OCI-LY3 (cell line): ENCODE results near the gene GULP1.

Experiments used
- H2AFZ ChIP-seq: fragments of 200-600, 300-600 bp; shearing (Covaris generic); 2 replicates; pipeline ENCODE4 v1.6.0; 2014; ENCODE audit warnings: antibody characterized with exemption, low read depth, low read length
- H3K27ac ChIP-seq: fragments of 200-600, 300-600 bp; sonication (generic); 2 replicates; pipeline ENCODE4 v1.5.1; 2014; ENCODE audit warnings: mild to moderate bottlenecking, low read length, moderate library complexity, mixed read lengths
- H3K27me3 ChIP-seq: fragments of 200-600, 300-600 bp; sonication (generic); 2 replicates; pipeline ENCODE4 v1.6.1; 2014; ENCODE audit warnings: low read depth, low read length, mixed read lengths
- H3K36me3 ChIP-seq: fragments of 200-600, 300-600 bp; sonication (generic); replicated peaks from 2 replicates; pipeline ENCODE3; 2014; ENCODE audit warnings: low read depth, low read length, mixed read lengths
- H3K4me1 ChIP-seq: fragments of 300-600, 200-600 bp; sonication (generic); 2 replicates; pipeline ENCODE4 v1.6.1; 2014; ENCODE audit warnings: low read length, mixed read lengths
- H3K4me2 ChIP-seq: fragments of 200-600, 300-600 bp; sonication (generic); 2 replicates; pipeline ENCODE4 v1.6.1; 2014; ENCODE audit warnings: low read length, mixed read lengths
- H3K4me3 ChIP-seq: fragments of 300-600, 200-600 bp; sonication (generic); 2 replicates; pipeline ENCODE4 v1.5.1; 2014; ENCODE audit warnings: antibody characterized with exemption, mild to moderate bottlenecking, low read length, moderate library complexity
- H3K79me2 ChIP-seq: fragments of 300-600, 200-600 bp; shearing (Covaris generic); 2 replicates; pipeline ENCODE4 v1.6.1; 2014; ENCODE audit warnings: mild to moderate bottlenecking, low read length, mixed read lengths
- H3K9ac ChIP-seq: fragments of 300-600, 200-600 bp; shearing (Covaris generic); 2 replicates; pipeline ENCODE4 v1.6.0; 2014; ENCODE audit warnings: mild to moderate bottlenecking, low read length, moderate library complexity
- H3K9me3 ChIP-seq: fragments of 200-600, 300-600 bp; shearing (Covaris generic); 2 replicates; pipeline ENCODE4 v1.6.1; 2014; ENCODE audit warnings: low read length, mixed read lengths; ENCODE audit not compliant: insufficient read depth
- H4K20me1 ChIP-seq: fragments of 200-600, 300-600 bp; sonication (generic); 2 replicates; pipeline ENCODE4 v1.6.1; 2016; ENCODE audit warnings: low read length, mixed read lengths; ENCODE audit not compliant: insufficient read depth
- EZH2phosphoT487 ChIP-seq: fragments of 200-600 bp; shearing (Covaris generic); IDR thresholded peaks from 2 replicates; pipeline ENCODE4 v1.6.1; 2018; ENCODE audit warnings: antibody characterized with exemption, mixed run types, low read depth
- TF ChIP-seq, protein P1 (sequence below): fragments of 200-600, 300-600 bp; sonication (generic); IDR thresholded peaks from 2 replicates; pipeline ENCODE4 v1.5.1; 2014; ENCODE audit warnings: antibody characterized with exemption, low read length, low read depth

GULP1 gene

GRCh38 chr2:188248513-188248912 lies 43.2 kb upstream of the GULP1 start:
- Histone ChIP-seq H3K4me3 (no peak overlapping the region), H3K27ac (no peak overlapping the region), H3K79me2 (no peaks in the 10 kb centered on the region), H4K20me1 (no peaks in the 10 kb centered on the region), H3K4me2 (no peak overlapping the region), H3K9ac (no peak overlapping the region), H3K4me1 (no peaks in the 10 kb centered on the region), H3K36me3 (no peaks in the 10 kb centered on the region), H3K9me3 (0 out of 2 replicates have a peak, but pooled peaks cover 6% of the 10 kb centered on the region), H2AFZ (no peak overlapping the region), H3K27me3 (no peaks in the 10 kb centered on the region)
- TF ChIP-seq, protein P1, sequence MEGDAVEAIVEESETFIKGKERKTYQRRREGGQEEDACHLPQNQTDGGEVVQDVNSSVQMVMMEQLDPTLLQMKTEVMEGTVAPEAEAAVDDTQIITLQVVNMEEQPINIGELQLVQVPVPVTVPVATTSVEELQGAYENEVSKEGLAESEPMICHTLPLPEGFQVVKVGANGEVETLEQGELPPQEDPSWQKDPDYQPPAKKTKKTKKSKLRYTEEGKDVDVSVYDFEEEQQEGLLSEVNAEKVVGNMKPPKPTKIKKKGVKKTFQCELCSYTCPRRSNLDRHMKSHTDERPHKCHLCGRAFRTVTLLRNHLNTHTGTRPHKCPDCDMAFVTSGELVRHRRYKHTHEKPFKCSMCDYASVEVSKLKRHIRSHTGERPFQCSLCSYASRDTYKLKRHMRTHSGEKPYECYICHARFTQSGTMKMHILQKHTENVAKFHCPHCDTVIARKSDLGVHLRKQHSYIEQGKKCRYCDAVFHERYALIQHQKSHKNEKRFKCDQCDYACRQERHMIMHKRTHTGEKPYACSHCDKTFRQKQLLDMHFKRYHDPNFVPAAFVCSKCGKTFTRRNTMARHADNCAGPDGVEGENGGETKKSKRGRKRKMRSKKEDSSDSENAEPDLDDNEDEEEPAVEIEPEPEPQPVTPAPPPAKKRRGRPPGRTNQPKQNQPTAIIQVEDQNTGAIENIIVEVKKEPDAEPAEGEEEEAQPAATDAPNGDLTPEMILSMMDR: no peak
- no peak for TF ChIP-seq EZH2phosphoT487

GRCh38 chr2:188251034-188251433 lies 40.6 kb upstream of the GULP1 start:
- no peaks in the 10 kb centered on the region for H3K4me1 ChIP-seq
- no peak overlapping the region for H3K9ac ChIP-seq
- no peaks in the 10 kb centered on the region for H3K27me3 ChIP-seq
- no peaks in the 10 kb centered on the region for H4K20me1 ChIP-seq
- H3K79me2 ChIP-seq: no peaks in the 10 kb centered on the region
- H3K27ac ChIP-seq: no peak overlapping the region
- TF ChIP-seq EZH2phosphoT487: no peak
- TF ChIP-seq, protein P1: no peak
- 0 out of 2 replicates have a peak, but pooled peaks cover 6% of the 10 kb centered on the region for H3K9me3 ChIP-seq
- H2AFZ ChIP-seq: no peak overlapping the region
- H3K4me2 ChIP-seq: no peak overlapping the region
- H3K4me3 ChIP-seq: no peak overlapping the region
- H3K36me3 ChIP-seq: no peaks in the 10 kb centered on the region

GRCh38 chr2:188256420-188256819 lies 35.3 kb upstream of the GULP1 start:
- Histone ChIP-seq H4K20me1 (no peaks in the 10 kb centered on the region), H3K36me3 (no peaks in the 10 kb centered on the region), H2AFZ (no peak overlapping the region), H3K4me1 (no peaks in the 10 kb centered on the region), H3K27me3 (no peaks in the 10 kb centered on the region), H3K4me3 (no peak overlapping the region), H3K27ac (no peak overlapping the region), H3K9me3 (0 out of 2 replicates have a peak, but pooled peaks cover 6% of the 10 kb centered on the region), H3K9ac (no peak overlapping the region), H3K4me2 (no peak overlapping the region), H3K79me2 (no peaks in the 10 kb centered on the region)
- no peak for TF ChIP-seq EZH2phosphoT487
- TF ChIP-seq, protein P1: no peak

GRCh38 chr2:188265315-188265714 lies 26.4 kb upstream of the GULP1 start:
- Histone ChIP-seq H2AFZ (no peak overlapping the region), H3K4me1 (no peaks in the 10 kb centered on the region), H3K9me3 (no peaks in the 10 kb centered on the region), H3K27me3 (no peaks in the 10 kb centered on the region), H3K79me2 (no peaks in the 10 kb centered on the region), H3K9ac (no peak overlapping the region), H4K20me1 (no peaks in the 10 kb centered on the region), H3K36me3 (no peaks in the 10 kb centered on the region), H3K4me3 (no peak overlapping the region), H3K4me2 (no peak overlapping the region), H3K27ac (no peak overlapping the region)
- no peak for TF ChIP-seq EZH2phosphoT487
- TF ChIP-seq, protein P1: no peak
